Measurements from ENCODE around the gene RNF144A. TPM values are rescaled to one million over a fixed set of nuclear protein-coding genes. Genes with fewer than 3 reads are reported as not detected.

The RNF144A gene
- total RNA-seq, 3 donors from 2014 or later: 10.8 to 17.1 (median 11.6) TPM

GRCh38 chr2:6923319-6923718 lies 6.1 kb downstream of the RNF144A start:
- Histone ChIP-seq H3K4me1 (no peaks in the 10 kb centered on the region), H3K4me3 (no peak overlapping the region), H3K36me3 (no peaks in the 10 kb centered on the region), H3K27me3 (no peaks in the 10 kb centered on the region), H3K27ac (no peak overlapping the region), H3K9me3 (no peaks in the 10 kb centered on the region)
- DNase-seq (ENCODE audit: low spot score in 2 of 2): no peak
- no peak for TF ChIP-seq POLR2A (IDR thresholded peaks at IDR 0.05)
- TF ChIP-seq CTCF (IDR thresholded peaks at IDR 0.05): no peak
- no peak for TF ChIP-seq POLR2AphosphoS5 (IDR thresholded peaks at IDR 0.05)
- intact Hi-C loops (cut with DNase I; ENCODE audit: low total_unique reads): no loop called here

GRCh38 chr2:6924101-6924923 lies 7.1 kb downstream of the RNF144A start:
- H3K4me1 ChIP-seq: no peaks in the 10 kb centered on the region
- H3K9me3 ChIP-seq: no peaks in the 10 kb centered on the region
- no peak for DNase-seq (ENCODE audit: low spot score in 2 of 2)
- H3K4me3 ChIP-seq: no peak overlapping the region
- intact Hi-C loops (cut with DNase I; ENCODE audit: low total_unique reads): no loop called here
- H3K36me3 ChIP-seq: no peaks in the 10 kb centered on the region
- TF ChIP-seq POLR2AphosphoS5 (IDR thresholded peaks at IDR 0.05) (no peak), POLR2A (IDR thresholded peaks at IDR 0.05) (no peak)
- H3K27me3 ChIP-seq: no peaks in the 10 kb centered on the region
- H3K27ac ChIP-seq: no peak overlapping the region

- no peaks in the 10 kb centered on the region for H3K27me3 ChIP-seq
- DNase-seq (ENCODE audit: low spot score in 2 of 2): no peak
- H3K4me3 ChIP-seq: no peak overlapping the region
- no peaks in the 10 kb centered on the region for H3K36me3 ChIP-seq
- H3K27ac ChIP-seq: no peak overlapping the region
- H3K4me1 ChIP-seq: no peaks in the 10 kb centered on the region
- no peak for TF ChIP-seq POLR2AphosphoS5 (IDR thresholded peaks at IDR 0.05)
- TF ChIP-seq CTCF (IDR thresholded peaks at IDR 0.05): no peak
- TF ChIP-seq POLR2A (IDR thresholded peaks at IDR 0.05): no peak
- intact Hi-C loops (cut with DNase I; ENCODE audit: low total_unique reads): no loop called here
- H3K9me3 ChIP-seq: no peaks in the 10 kb centered on the region
Observed at GRCh38 chr2:6924924-6925409, 7.8 kb downstream of the RNF144A start.

GRCh38 chr2:6926071-6926732 lies 9.0 kb downstream of the RNF144A start:
- intact Hi-C loops (cut with DNase I; ENCODE audit: low total_unique reads): no loop called here
- Histone ChIP-seq H3K27ac (no peak overlapping the region), H3K4me3 (no peak overlapping the region), H3K36me3 (no peaks in the 10 kb centered on the region), H3K27me3 (no peaks in the 10 kb centered on the region), H3K4me1 (no peaks in the 10 kb centered on the region), H3K9me3 (no peaks in the 10 kb centered on the region)
- TF ChIP-seq CTCF (IDR thresholded peaks at IDR 0.05) (no peak), POLR2A (IDR thresholded peaks at IDR 0.05) (no peak), POLR2AphosphoS5 (IDR thresholded peaks at IDR 0.05) (no peak)
- no peak for DNase-seq (ENCODE audit: low spot score in 2 of 2)

- H3K27me3 ChIP-seq: no peaks in the 10 kb centered on the region
- H3K36me3 ChIP-seq: no peaks in the 10 kb centered on the region
- no peak for DNase-seq (ENCODE audit: low spot score in 2 of 2)
- no peak for TF ChIP-seq POLR2AphosphoS5 (IDR thresholded peaks at IDR 0.05)
- H3K4me1 ChIP-seq: no peaks in the 10 kb centered on the region
- H3K27ac ChIP-seq: no peak overlapping the region
- intact Hi-C loops (cut with DNase I; ENCODE audit: low total_unique reads): no loop called here
- H3K9me3 ChIP-seq: no peaks in the 10 kb centered on the region
- no peak overlapping the region for H3K4me3 ChIP-seq
Observed at GRCh38 chr2:6927186-6927585, 10.0 kb downstream of the RNF144A start.

- Histone ChIP-seq H3K4me1 (no peaks in the 10 kb centered on the region), H3K27ac (no peak overlapping the region), H3K9me3 (no peaks in the 10 kb centered on the region), H3K27me3 (no peaks in the 10 kb centered on the region), H3K4me3 (no peak overlapping the region), H3K36me3 (no peaks in the 10 kb centered on the region)
- no peak for DNase-seq (ENCODE audit: low spot score in 2 of 2)
- no peak for TF ChIP-seq POLR2A (IDR thresholded peaks at IDR 0.05)
- no peak for TF ChIP-seq POLR2AphosphoS5 (IDR thresholded peaks at IDR 0.05)
- TF ChIP-seq CTCF (IDR thresholded peaks at IDR 0.05): no peak
- intact Hi-C loops (cut with DNase I; ENCODE audit: low total_unique reads): no loop called here
Observed at GRCh38 chr2:6927753-6928152, 10.5 kb downstream of the RNF144A start.

Data from breast epithelium (tissue), 4 donors.